CD4-positive, alpha-beta T cell treated with Interleukin-1 beta for 1 hour (primary cell): ENCODE measurements around the gene CTNNA2.

Experiments used
- DNase-seq, 2 donors: peaks; one replicate each; pipeline ENCODE4 v3.0.0-alpha.2; 2020 to 2022

The CTNNA2 gene

GRCh38 chr2:80242355-80242910, 729.6 kb downstream of the CTNNA2 start:
- no peak for DNase-seq

DNA sequence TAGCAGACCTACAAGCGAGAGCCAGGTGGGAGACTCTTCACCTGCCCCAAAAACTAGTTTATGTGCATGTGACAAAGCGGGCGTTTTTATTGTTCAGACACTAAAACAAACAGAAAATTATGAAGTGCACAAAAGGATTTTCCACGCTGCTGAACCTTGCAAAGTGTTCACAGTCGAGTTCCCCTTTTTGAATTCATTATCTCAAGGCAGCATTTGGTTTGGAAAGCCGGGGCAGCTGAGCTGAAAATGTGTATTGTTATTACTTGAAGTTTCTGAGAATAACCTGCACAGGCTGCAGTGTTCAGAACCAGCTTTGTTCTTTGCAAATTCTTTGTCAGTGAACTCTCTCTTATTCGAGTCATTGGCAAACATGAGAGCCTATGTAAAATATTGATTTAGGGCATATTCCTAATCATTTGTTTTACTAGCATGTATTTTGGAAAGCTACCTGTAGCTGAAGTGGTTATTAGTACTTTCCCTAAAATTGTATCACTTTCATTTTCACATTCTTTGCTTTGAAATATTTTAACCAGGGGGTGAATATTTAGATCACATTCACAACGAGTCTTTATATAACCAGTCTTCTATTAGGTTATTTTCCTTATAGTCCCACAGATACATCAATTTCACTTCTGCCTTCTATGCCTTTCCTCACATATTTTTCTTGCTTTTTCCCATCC, 732.2 kb downstream of the CTNNA2 start:
- no peak for DNase-seq

- DNase-seq, result no peak
Measured at GRCh38 chr2:80246534-80246933, 733.7 kb downstream of the CTNNA2 start.

DNA sequence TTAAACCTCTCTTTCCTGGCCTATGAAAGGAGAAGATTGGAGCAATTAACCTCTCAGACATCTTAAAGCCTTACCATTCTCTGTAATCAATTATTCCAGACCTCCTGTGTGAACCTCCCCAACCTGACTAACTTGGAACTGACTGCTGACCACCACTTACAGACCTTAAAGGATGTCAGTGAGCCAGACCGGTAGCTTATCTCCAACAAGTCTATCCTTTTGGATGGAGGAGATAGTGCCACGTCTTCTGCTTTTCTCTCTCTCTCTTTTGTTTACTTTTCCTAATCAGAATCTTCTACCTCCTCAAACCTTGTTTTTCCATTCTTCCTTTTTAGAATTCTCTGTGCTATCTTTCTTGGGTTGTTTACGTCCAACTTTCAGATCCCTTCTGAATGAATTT, 734.5 kb downstream of the CTNNA2 start:
- no peak for DNase-seq

DNA sequence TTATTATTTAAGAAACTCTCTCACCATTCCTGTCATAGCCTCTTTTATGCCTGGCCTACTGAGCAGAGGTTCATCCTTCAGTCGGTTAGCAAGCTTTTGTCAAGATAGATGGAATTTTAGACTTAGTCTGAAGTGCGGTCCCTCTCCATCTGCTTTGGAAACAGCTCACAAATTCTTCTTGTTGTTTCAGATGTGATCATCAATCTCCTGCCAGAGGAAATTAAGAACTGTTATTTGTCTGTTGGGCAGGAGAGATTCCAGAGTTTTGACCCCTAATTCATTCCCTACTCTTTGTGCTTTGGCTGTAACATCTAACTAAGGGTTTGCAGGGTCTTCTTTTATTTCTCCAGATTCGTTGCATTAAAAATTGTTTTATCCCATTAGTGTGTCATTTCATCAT, 735.3 kb downstream of the CTNNA2 start:
- no peak for DNase-seq

DNA sequence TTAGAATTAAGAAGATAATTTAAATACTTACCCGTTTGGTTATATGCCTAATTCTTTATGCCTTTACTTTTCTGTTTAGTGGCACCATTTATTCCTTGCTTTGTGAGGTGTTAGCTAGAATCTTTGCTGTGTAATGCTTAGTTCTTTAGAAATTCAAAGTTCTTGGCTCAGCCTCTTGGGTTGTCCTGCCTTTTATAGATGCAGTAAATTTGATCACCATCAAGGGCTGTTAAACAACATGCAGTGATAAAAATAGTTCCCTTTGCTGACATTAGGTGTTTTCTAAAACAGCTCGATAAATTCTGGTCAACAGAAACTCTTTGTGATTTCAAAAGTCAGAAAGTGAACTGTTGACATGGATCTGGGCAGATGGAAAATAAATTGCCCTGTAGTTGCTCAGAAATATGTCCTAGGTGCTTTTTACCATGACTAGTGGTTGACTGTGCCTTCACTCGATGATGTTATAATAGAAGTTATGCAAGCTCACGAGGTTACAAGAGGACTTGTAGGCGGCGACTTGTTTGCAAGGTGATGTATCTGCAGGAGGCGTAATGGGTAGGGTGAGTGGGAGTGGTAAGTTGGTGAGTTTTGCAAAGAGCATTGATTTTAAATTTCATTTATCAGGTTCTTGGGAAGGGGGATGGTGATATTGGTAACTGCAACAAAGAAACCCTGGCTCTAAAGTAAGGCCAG, 739.6 kb downstream of the CTNNA2 start:
- DNase-seq, result no peak

DNA sequence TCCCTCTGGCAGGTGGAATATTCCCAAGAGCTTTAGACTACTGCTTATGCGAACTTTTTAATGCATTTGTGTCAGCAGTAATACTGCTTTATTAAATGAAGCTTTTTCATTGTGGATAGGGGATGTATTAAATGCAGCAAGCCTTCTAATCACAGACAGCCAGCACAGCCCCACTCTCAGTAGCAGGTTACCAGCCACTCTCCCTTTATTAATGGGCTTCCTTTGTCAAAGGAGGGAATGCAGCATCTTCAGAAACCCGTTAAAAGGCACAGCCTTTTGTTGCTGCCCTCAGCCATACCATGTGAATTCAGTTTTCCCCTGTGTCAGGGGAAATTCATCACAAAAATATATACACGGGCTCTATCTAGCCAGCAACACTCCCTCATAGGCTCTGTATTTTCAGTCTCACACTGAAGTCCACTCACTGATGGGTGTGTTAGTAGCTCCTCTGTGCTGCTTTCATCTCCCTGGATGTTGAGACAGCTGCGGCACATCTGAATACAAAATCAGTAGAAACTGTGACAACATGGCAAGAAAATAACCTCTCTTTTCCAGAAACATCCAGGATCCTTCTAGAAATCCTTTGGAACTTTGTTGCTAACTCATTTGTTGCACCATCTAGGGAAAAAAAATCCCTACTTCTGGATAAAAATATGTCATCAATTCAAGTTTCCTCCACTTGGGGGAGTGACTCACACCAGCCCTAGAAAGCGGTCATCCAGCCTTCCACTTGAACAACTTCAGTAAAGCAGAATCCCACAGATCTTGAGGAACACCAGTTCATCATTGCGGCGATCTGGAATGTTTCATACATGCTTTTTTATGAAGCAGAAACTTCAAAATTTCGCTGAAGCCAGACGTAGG, 743.3 kb downstream of the CTNNA2 start:
- DNase-seq, result no peak

DNA sequence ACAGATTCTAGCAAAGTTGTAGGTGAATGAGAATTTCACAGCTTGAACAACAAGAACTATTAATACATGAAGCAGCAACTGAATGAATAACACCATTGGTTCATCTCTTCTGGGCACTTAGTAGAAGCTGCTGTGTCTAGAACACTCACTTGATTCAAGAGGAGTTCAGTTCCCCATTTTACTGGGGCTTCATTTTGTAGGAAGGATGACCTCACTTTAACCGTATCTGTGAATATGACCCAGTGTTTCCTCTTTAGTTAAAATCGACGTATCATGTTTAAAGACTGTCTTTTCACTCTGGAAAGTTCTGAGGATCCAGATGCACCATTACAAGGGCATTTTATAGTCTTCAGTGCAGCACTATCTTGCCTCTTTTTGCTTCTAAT, 743.9 kb downstream of the CTNNA2 start:
- no peak for DNase-seq

GRCh38 chr2:80257450-80257849, 744.6 kb downstream of the CTNNA2 start:
- DNase-seq, result no peak

GRCh38 chr2:80258341-80258740, 745.5 kb downstream of the CTNNA2 start:
- DNase-seq, result no peak

DNA sequence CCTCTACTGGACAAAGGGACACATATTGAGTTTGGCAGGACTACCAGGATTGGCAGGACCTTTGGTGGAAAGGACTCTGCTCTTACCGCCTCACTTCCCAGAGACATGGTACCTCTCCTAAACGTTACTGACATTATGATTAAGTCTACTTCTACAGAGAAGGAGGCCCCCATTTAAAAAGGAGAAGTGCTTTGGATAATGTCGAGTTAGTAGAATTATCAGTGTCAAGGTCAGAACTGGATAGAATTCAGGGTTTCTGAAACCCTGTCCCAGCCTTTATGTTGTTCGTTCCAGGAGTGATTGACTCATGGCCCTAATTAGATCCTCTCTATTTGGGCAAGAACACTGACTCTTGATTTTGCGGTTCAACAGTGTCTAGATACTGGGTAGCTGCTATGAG, 745.9 kb downstream of the CTNNA2 start:
- no peak for DNase-seq

GRCh38 chr2:80259292-80259691, 746.4 kb downstream of the CTNNA2 start:
- DNase-seq, result no peak

GRCh38 chr2:80266231-80266630, 753.4 kb downstream of the CTNNA2 start:
- no peak for DNase-seq

DNA sequence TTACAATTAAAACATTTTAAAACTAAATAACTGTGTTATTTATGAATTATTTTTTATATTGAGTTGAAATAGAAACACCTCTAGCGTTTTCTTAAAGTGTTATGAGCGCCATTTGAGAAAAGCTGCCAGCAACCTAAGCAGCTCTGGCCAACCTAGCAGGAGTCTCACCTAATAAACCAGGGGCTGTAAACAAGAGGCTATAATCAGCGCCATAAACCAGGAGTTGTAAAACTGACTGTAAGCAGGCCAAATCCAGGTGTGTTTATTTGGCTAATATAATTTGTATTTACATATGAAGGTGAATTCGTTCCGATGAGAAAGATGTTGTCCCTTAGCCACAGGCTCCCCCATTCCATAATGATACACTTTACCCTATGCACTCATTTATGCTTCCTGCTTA, 757.0 kb downstream of the CTNNA2 start:
- DNase-seq, result no peak

GRCh38 chr2:80280598-80280997, 767.7 kb downstream of the CTNNA2 start:
- no peak for DNase-seq

DNA sequence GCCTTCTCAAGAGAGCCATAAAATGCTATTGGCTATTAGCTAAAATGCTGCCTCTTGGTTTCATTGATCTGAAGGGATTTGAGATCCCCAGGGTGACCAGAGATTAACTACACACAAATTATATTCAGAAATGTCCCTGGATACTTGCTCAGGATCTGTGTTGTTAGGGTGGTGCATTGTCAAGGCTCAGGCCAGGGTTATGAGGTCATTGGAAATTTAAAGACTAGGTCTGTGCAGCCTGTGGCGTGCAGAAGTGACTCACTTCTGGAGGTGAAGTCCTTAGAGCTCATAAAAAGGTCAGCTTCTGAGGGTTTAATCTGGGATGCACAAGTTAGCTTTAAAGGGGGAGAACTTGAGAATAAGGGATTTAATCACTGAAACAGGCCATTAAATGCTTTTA, 768.2 kb downstream of the CTNNA2 start:
- no peak for DNase-seq

GRCh38 chr2:80288576-80288975, 775.7 kb downstream of the CTNNA2 start:
- no peak for DNase-seq

DNA sequence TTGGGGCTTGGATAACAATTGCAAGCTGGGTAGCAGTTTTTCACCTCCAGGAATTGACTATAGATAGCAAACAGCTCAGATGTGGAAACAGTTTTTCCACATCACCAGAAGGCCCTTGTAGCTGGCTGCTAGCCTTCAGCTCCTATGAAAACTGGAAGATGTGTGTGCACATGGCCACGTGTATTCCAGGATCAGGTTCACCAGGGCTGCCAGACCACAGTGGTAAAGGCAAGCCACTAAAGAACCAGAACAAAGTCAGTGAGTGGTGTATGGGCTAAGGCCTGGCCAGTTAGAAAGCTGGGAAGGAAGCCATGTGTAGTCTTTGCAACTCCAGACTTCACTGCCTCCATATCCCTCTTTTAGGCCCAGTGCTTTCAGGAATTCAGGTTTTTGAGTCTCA, 778.8 kb downstream of the CTNNA2 start:
- no peak for DNase-seq

GRCh38 chr2:80292474-80292873, 779.6 kb downstream of the CTNNA2 start:
- no peak for DNase-seq

GRCh38 chr2:80293039-80293438, 780.2 kb downstream of the CTNNA2 start:
- DNase-seq, result no peak

GRCh38 chr2:80298954-80299353, 786.1 kb downstream of the CTNNA2 start:
- DNase-seq, result no peak

GRCh38 chr2:80299661-80300060, 786.8 kb downstream of the CTNNA2 start:
- no peak for DNase-seq

DNA sequence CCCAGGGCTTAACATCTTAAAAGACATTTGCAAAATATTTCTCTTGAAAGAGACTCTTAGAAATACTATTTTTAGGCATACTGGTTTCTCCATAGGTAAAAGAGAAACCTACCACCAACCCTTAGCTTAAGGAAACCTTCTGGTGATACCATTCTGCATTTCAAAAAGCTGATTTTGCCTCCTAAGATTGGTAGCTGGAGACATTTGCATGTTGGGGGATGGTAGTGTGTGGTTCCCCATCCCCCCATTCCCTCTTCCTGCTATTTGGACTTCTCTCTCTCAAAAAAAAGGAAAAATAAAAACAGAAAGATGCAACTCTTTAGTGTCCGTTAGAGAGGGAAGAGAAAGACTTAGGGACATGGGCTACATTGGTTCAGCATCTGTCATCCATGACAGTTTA, 787.5 kb downstream of the CTNNA2 start:
- DNase-seq, result no peak

- no peak for DNase-seq
Measured at GRCh38 chr2:80300954-80301353, 788.1 kb downstream of the CTNNA2 start.
